SK-N-MC (cell line): ENCODE measurements around the gene PTPN4.

Source experiments
- EZH2 ChIP-seq: fragments of 200-600 bp; sonication (generic); IDR thresholded peaks from one replicate; pipeline ENCODE4 v1.6.1; 2017; ENCODE audit warnings: antibody characterized with exemption
- POLR2AphosphoS5 ChIP-seq: IDR thresholded peaks from 2 replicates; pipeline ENCODE4 v1.6.1; 2012; ENCODE audit warnings: mild to moderate bottlenecking, low read depth, low read length, borderline replicate concordance

DNA sequence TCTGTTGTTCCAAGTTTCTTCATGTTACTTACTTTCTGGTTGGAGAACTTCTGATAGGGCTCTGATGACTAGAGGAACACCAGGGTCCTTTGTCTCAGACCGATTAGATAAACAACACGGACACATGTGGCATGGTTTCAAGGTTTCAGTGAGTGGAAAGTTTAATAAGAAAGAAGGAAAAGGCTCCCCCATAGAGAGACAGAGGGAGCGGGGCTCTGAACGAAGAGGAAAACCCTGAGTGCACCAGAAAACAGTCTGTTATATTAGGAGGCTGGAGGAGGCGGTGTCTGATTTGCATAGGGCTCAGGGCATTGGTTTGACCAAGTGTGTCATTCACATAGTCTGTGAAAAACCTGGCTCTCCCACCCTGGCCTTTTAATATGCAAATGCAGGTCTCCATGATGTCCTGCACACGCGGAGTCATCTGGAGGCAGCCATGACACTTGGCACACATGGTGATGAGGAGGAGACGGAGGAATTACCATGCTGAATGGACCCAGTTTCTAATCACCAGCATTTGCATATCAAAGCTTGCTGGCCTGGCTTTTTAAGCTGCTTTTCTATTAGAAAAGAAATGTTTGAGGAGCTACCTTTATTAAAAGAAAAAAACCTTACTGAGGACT is 94.2 kb downstream of the PTPN4 start:
- TF ChIP-seq EZH2 = no peak
- no peak for TF ChIP-seq POLR2AphosphoS5
